Endodermal cell (in vitro differentiated cells): ENCODE results near the gene R3HCC1L. TPM values are rescaled to one million over a fixed set of nuclear protein-coding genes. Genes with fewer than 3 reads are reported as not detected.

Experiments
- DNase-seq: peaks from one replicate; pipeline ENCODE4 v3.0.0-alpha.2; 2017
- H3K27ac ChIP-seq: 2 replicates; pipeline ENCODE4 v1.5.1; 2013; ENCODE audit warnings: mild to moderate bottlenecking, low read depth, low read length, moderate library complexity
- H3K27me3 ChIP-seq: 2 replicates; pipeline ENCODE4 v1.6.1; 2013; ENCODE audit warnings: mild to moderate bottlenecking, low read length, moderate library complexity; ENCODE audit not compliant: insufficient read depth, control insufficient read depth, poor library complexity, severe bottlenecking
- H3K36me3 ChIP-seq: 2 replicates; pipeline ENCODE4 v1.7.0; 2013; ENCODE audit warnings: mild to moderate bottlenecking, low read length, moderate library complexity; ENCODE audit not compliant: control insufficient read depth, insufficient read depth
- H3K4me1 ChIP-seq: one replicate; pipeline ENCODE4 v1.7.0; 2013; ENCODE audit warnings: low read length; ENCODE audit not compliant: control insufficient read depth, insufficient read depth
- H3K4me3 ChIP-seq: 2 replicates; pipeline ENCODE4 v1.5.1; 2013; ENCODE audit warnings: mild to moderate bottlenecking, low read length, moderate library complexity
- H3K9ac ChIP-seq: 2 replicates; pipeline ENCODE4 v1.6.1; 2013; ENCODE audit warnings: mild to moderate bottlenecking, low read length, moderate library complexity; ENCODE audit not compliant: poor library complexity, severe bottlenecking; ENCODE audit errors: extremely low read depth
- H3K9me3 ChIP-seq: 2 replicates; pipeline ENCODE4 v1.6.1; 2013; ENCODE audit warnings: mild to moderate bottlenecking, low read length, moderate library complexity; ENCODE audit not compliant: control insufficient read depth
- H3K27ac Mint-ChIP-seq: 2 replicates; pipeline ENCODE4 v1.8.0; 2020; ENCODE audit warnings: mixed read lengths
- H3K27me3 Mint-ChIP-seq: 2 replicates; pipeline ENCODE4 v1.8.0; 2021; ENCODE audit warnings: mild to moderate bottlenecking, mixed read lengths; ENCODE audit not compliant: insufficient read depth
- H3K36me3 Mint-ChIP-seq: 2 replicates; pipeline ENCODE4 v1.8.0; 2020; ENCODE audit warnings: low read depth, mixed read lengths
- H3K4me1 Mint-ChIP-seq: 2 replicates; pipeline ENCODE4 v1.8.0; 2020; ENCODE audit warnings: mixed read lengths
- H3K4me3 Mint-ChIP-seq: 2 replicates; pipeline ENCODE4 v1.8.0; 2020; ENCODE audit warnings: mild to moderate bottlenecking, moderate library complexity, mixed read lengths
- H3K9me3 Mint-ChIP-seq: 2 replicates; pipeline ENCODE4 v1.8.0; 2020; ENCODE audit warnings: mild to moderate bottlenecking, mixed read lengths
- WGBS, 2 experiments: methylation state at CpG; one replicate each; pipeline versions ENCODE4 v1.1.5 to v1.1.7; 2013; ENCODE audit warnings: missing lambda C conversion rate in 2 of 2, mixed read lengths in 1 of 2; ENCODE audit not compliant: insufficient coverage in 1 of 2, insufficient read length in 1 of 2; 5-methylcytosine and 5-hydroxymethylcytosine counted together
- total RNA-seq, 2 donors: library from RNA; stranded (reverse); fragmentation: NEBNext Ultra II Directional in 1 of 2; extraction: Animal tissue kit (Norgen Biotek cat#: 25700) in 1 of 2; gene quantifications; 2 replicates in 1 of 2; 3 replicates in 1 of 2; pipeline ENCODE4 v1.2.1, GENCODE V29; 2021
- TF ChIP-seq, protein P1 (sequence below): fragments of 200-600 bp; sonication (generic); conservative IDR thresholded peaks from 2 replicates; pipeline ENCODE4 v1.5.0; 2021; ENCODE audit warnings: antibody characterized with exemption, mild to moderate bottlenecking

The R3HCC1L gene
- total RNA-seq, 2 donors from 2014 or later: 16.1 to 18.1 TPM

DNA sequence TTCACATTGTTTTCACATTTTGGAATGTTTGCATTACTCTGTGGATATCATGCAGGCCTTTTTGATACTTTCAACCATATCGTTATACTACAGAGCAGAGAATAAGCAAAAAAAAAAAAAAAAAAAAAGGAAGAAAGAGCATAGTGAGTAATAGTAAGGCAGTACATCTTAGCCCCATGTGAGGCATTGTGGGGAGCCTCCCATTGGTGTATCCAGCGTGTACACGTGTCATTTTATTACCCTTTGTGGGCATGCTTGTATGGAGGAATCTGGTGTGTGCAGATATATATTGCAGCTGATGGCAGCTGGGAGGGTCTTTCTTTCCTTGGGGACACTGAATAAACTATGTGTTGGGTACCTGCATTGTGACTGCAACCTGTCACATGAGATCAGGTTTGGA lies 19.6 kb downstream of the R3HCC1L start:
- peaks cover 4% of the 10 kb centered on the region for H3K4me1 Mint-ChIP-seq
- peaks cover 37% of the 10 kb centered on the region for H3K9me3 Mint-ChIP-seq
- H3K27ac Mint-ChIP-seq: no peak overlapping the region
- H3K9ac ChIP-seq: no peak overlapping the region
- H3K27me3 Mint-ChIP-seq: no peaks in the 10 kb centered on the region
- WGBS, 2 experiments: 94 to 100% methylated on average over 2 to 3 of the region's 3 CpGs
- DNase-seq: no peak
- H3K4me1 ChIP-seq: no peaks in the 10 kb centered on the region
- TF ChIP-seq, protein P1, sequence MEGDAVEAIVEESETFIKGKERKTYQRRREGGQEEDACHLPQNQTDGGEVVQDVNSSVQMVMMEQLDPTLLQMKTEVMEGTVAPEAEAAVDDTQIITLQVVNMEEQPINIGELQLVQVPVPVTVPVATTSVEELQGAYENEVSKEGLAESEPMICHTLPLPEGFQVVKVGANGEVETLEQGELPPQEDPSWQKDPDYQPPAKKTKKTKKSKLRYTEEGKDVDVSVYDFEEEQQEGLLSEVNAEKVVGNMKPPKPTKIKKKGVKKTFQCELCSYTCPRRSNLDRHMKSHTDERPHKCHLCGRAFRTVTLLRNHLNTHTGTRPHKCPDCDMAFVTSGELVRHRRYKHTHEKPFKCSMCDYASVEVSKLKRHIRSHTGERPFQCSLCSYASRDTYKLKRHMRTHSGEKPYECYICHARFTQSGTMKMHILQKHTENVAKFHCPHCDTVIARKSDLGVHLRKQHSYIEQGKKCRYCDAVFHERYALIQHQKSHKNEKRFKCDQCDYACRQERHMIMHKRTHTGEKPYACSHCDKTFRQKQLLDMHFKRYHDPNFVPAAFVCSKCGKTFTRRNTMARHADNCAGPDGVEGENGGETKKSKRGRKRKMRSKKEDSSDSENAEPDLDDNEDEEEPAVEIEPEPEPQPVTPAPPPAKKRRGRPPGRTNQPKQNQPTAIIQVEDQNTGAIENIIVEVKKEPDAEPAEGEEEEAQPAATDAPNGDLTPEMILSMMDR: no peak
- no peak overlapping the region for H3K27ac ChIP-seq
- no peak overlapping the region for H3K4me3 Mint-ChIP-seq
- H3K36me3 Mint-ChIP-seq: peaks cover 48% of the 10 kb centered on the region
- no peaks in the 10 kb centered on the region for H3K27me3 ChIP-seq
- H3K9me3 ChIP-seq: peaks cover 28% of the 10 kb centered on the region
- H3K4me3 ChIP-seq: no peak overlapping the region
- H3K36me3 ChIP-seq: peaks cover 25% of the 10 kb centered on the region

DNA sequence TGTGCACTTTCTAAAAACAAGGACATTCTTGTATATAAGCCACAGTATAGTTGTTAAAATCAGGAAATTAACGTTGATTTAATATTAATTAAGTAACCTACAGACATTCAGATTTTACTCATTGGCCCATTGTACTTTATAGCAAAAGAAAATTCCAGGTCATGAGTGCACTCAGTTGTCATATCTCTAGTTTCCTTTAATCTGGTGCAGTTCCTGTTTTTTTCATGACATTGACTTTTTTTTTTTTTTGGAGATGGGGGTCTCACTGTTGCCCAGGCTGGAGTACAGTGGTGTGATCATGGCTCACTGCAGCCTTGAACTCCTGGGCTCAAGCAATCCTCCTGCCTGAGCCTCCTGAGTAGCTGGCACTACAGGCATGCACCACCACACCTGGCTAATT lies 24.1 kb downstream of the R3HCC1L start:
- H3K9me3 ChIP-seq: no peaks in the 10 kb centered on the region
- H3K36me3 ChIP-seq: peaks cover 11% of the 10 kb centered on the region
- no peak for DNase-seq
- H3K27me3 ChIP-seq: no peaks in the 10 kb centered on the region
- Mint-ChIP-seq H3K36me3 (peaks cover 17% of the 10 kb centered on the region), H3K27ac (no peak overlapping the region), H3K9me3 (no peaks in the 10 kb centered on the region), H3K27me3 (no peaks in the 10 kb centered on the region), H3K4me1 (peaks cover 4% of the 10 kb centered on the region), H3K4me3 (no peak overlapping the region)
- no peaks in the 10 kb centered on the region for H3K4me1 ChIP-seq
- TF ChIP-seq, protein P1: no peak
- WGBS, 2 experiments: 100% methylated on average over 1 of the region's 1 CpG; no CpG with 5 or more reads in 1 of the 2 experiments
- H3K4me3 ChIP-seq: no peak overlapping the region
- no peak overlapping the region for H3K9ac ChIP-seq
- H3K27ac ChIP-seq: no peak overlapping the region

DNA sequence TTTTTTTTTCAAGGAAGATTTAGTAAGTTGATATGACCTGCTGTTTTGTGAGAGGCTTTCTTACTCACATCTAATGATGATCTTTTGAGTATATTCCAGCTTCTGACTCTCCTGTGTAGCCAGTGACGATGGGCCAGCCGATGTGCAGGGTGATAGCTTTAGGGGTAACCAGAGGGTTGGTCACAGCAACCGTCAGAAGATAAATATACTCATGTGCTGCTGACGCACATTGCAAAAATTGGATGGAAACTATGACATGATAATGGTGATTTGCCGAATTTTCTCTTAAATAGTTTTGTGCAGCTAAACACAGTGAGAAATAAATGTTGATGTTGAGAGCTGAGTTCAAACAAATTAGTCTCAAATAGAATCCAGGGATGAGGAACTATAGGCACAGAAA lies 29.5 kb downstream of the R3HCC1L start:
- no peaks in the 10 kb centered on the region for H3K9me3 Mint-ChIP-seq
- no peaks in the 10 kb centered on the region for H3K27me3 ChIP-seq
- H3K4me1 ChIP-seq: peaks cover 3% of the 10 kb centered on the region
- no peak overlapping the region for H3K27ac ChIP-seq
- peaks cover 11% of the 10 kb centered on the region for H3K4me1 Mint-ChIP-seq
- H3K4me3 Mint-ChIP-seq: no peak overlapping the region
- TF ChIP-seq, protein P1: no peak
- H3K36me3 Mint-ChIP-seq: peaks cover 21% of the 10 kb centered on the region
- H3K27me3 Mint-ChIP-seq: no peaks in the 10 kb centered on the region
- H3K9ac ChIP-seq: no peak overlapping the region
- no peak overlapping the region for H3K27ac Mint-ChIP-seq
- no peak for DNase-seq
- H3K36me3 ChIP-seq: peaks cover 13% of the 10 kb centered on the region
- H3K9me3 ChIP-seq: no peaks in the 10 kb centered on the region
- 90 to 97% methylated on average over 4 to 5 of the region's 5 CpGs for WGBS, 2 experiments
- no peak overlapping the region for H3K4me3 ChIP-seq
